Activated naive CD4-positive, alpha-beta T cell treated with anti-CD3 and anti-CD28 coated beads, Interleukin-2, amount 50 U/mL, for 72 hours (primary cell): ENCODE data around the gene BIN1. TPM values are rescaled to one million over a fixed set of nuclear protein-coding genes. Genes with fewer than 3 reads are reported as not detected.

Source experiments
- ATAC-seq, 2 donors: fragments of 150-1000 bp; cut with Tn5 transposase; 2 replicates each; pipeline ENCODE4 v1.10.0; 2021; ENCODE audit warnings: mild to moderate bottlenecking in 2 of 2, moderate library complexity in 2 of 2
- DNase-seq, 2 donors: peaks; one replicate each; pipeline ENCODE4 v3.0.0; 2021 to 2022; ENCODE audit warnings: low spot score in 2 of 2
- H3K27ac Mint-ChIP-seq, 2 donors: one replicate each; pipeline ENCODE4 v1.8.0; 2022; ENCODE audit warnings: mild to moderate bottlenecking in 2 of 2, mixed read lengths in 2 of 2
- H3K36me3 Mint-ChIP-seq, 2 donors: one replicate each; pipeline ENCODE4 v1.8.0; 2022; ENCODE audit warnings: mixed read lengths in 2 of 2
- H3K9me3 Mint-ChIP-seq, 2 donors: one replicate each; pipeline ENCODE4 v1.8.0; 2022; ENCODE audit warnings: mixed read lengths in 2 of 2
- total RNA-seq, 2 donors: library from RNA; stranded (reverse); gene quantifications; one replicate each; pipeline ENCODE4 v1.2.3, GENCODE V29; 2022

Gene BIN1
- total RNA-seq, 2 donors from 2014 or later = 43.0 to 98.3 TPM

- Mint-ChIP-seq H3K27ac (peak overlapping the region; percentile 37 to 61), H3K9me3 (no peaks in the 10 kb centered on the region), H3K36me3 (peaks cover 0 to 4% of the 10 kb centered on the region in 2 donors)
- DNase-seq = no peak
- ATAC-seq = no peak
Measured at GRCh38 chr2:127061375-127062273, 45.3 kb downstream of the BIN1 start.

DNA sequence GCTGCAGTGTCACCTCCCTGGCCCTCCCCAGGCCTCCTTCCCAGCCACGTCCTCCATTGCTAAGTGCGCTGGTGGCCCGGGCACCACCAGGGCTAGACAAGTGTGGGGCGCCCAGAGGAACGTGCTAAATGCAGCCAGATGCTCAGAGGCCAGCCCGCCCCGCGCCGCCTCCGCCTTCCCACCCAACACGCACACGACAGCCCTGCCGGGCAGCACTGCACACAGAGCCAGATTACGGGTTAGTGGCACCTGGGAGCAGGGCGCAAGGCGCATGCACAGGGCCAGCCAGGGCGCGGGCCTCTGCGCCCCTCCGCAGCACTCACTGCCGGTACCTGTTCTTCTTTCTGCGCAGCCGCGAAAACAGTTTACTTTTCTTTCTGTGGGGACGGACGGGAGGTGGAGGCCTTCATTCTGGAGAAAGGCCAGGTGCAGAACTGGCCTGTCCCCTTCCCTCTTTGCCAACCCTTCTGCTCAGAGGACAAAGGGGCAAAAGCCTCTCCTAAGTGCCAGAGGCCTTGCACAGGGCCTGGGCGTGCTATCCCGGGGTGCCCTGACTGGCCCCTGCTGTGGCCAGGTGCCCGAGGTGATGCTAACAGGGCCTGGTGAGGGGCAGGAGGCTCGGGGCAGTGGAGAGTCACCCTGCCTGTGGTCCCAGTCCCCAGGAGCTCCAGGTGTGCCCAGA is 46.5 kb downstream of the BIN1 start:
- no peak overlapping the region for H3K27ac Mint-ChIP-seq
- DNase-seq (no peak), ATAC-seq (no peak)
- H3K36me3 Mint-ChIP-seq = no peaks in the 10 kb centered on the region
- H3K9me3 Mint-ChIP-seq = no peaks in the 10 kb centered on the region

DNA sequence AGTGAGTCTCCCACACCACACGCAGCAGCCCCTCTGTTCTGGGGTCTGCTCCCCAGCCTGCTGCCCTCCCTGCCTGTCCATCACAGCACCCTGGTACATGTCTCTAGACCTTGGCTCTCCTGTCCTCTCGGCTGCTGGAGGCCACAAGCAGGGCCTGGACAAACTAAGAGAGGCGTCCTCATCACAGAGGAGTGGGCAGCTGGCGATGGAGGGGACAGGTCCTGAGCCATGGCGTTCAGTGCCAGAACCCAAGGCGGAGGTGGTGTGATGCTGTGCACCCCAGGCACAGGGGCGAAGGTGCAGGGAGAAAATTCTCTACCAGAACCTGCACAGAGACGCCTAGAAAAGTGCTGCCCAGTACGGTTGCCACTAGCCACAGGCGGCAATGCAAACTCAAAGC is 47.4 kb downstream of the BIN1 start:
- H3K27ac Mint-ChIP-seq = peak overlapping the region in 1 of 2 donors; percentile 61
- no peaks in the 10 kb centered on the region for H3K9me3 Mint-ChIP-seq
- ATAC-seq (no peak), DNase-seq (no peak)
- H3K36me3 Mint-ChIP-seq = no peaks in the 10 kb centered on the region

DNA sequence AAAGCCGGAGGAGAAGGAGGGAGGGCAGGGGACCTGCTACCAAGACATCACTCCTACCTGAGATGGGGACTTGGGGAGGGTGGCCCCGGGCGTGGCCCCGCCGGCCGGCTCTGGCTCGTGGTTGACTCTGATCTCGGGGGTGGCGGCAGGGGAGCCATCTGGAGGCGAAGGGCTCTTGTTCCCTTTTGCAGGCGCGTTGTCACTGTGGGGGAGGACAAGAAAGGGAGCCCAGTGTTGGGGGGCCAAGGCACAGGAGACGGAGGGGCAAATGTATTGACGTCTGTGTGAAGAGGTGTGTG is 48.1 kb downstream of the BIN1 start:
- no peak for ATAC-seq
- Mint-ChIP-seq H3K27ac (peak overlapping the region; percentile 61 to 81), H3K36me3 (no peaks in the 10 kb centered on the region), H3K9me3 (no peaks in the 10 kb centered on the region)
- DNase-seq = no peak

- no peaks in the 10 kb centered on the region for H3K9me3 Mint-ChIP-seq
- ATAC-seq (no peak), DNase-seq (no peak)
- no peaks in the 10 kb centered on the region for H3K36me3 Mint-ChIP-seq
- peak overlapping the region in 1 of 2 donors; percentile 61 for H3K27ac Mint-ChIP-seq
Measured at GRCh38 chr2:127058246-127058953, 48.6 kb downstream of the BIN1 start.

DNA sequence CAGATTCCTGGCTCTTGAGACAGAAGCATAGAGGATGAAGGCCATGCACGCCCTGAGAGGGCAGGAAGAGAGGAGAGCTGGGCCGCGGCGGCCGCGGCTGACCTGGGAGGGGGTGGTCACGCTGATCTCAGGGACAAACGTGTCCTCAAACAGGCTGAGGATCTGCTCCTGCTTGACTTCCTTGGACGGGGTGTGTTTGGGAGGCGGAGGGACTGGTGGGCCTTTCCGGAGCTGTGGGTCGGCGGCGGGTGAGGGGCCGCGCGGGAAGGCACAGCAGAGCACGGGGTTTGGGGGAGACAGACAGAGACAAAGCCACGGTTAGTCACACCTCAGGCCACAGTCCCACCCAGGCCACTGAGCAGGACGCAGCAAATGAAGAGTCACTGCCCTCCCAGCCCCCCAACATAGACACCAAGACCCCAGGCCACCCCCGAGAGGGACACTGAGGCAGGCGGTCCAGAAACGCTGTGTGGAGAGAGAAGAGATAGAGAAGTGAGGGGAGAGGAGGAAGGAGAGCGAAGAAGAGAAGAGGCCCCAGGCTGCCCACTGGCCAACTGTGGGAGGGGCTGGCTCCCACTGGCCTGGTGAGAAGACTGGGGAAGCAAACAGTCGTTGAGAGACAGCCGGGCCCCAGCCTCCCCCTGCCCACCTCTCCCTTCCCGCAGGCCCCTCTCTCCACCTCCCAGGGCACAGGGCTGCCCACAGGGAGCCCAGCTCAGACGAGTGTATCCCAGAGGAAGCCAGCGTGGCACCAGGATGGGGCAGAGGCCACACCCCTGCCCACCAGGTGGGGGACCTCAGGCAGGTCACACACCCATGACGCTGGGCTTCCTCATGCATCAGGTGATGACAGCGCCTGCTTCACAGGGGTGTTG is 49.3 kb downstream of the BIN1 start:
- ATAC-seq (no peak), DNase-seq (no peak)
- no peaks in the 10 kb centered on the region for H3K9me3 Mint-ChIP-seq
- H3K36me3 Mint-ChIP-seq = no peaks in the 10 kb centered on the region
- peak overlapping the region in 1 of 2 donors; percentile 26 for H3K27ac Mint-ChIP-seq

- Mint-ChIP-seq H3K27ac (peak overlapping the region in 1 of 2 donors; percentile 26), H3K36me3 (no peaks in the 10 kb centered on the region), H3K9me3 (no peaks in the 10 kb centered on the region)
- DNase-seq = no peak
- ATAC-seq = no peak
Measured at GRCh38 chr2:127056631-127057370, 50.2 kb downstream of the BIN1 start.

DNA sequence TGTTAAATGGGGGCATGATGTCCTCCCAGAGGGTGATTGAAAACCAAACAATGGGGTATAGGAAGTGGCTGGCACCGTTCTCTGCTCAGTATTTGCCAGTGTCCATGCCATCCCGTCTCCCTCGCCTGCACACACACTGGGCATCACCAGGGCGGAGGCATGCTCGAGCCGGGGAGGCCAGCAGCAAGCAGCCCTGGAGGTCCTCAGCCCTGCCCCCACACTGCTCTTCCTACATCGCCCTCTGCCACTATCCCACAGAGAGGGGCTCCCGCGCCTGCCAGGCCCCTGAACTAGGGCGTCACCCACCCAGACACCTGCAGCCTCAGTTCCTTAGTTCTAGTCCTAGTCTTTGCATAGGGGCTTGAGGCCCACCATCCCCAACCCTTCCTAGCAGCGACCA is 50.9 kb downstream of the BIN1 start:
- Mint-ChIP-seq H3K36me3 (no peaks in the 10 kb centered on the region), H3K9me3 (no peaks in the 10 kb centered on the region), H3K27ac (peak overlapping the region; percentile 0 to 59)
- DNase-seq = no peak
- no peak for ATAC-seq

- Mint-ChIP-seq H3K36me3 (no peaks in the 10 kb centered on the region), H3K27ac (peak overlapping the region in 1 of 2 donors; percentile 0), H3K9me3 (no peaks in the 10 kb centered on the region)
- ATAC-seq = no peak
- DNase-seq = no peak
Measured at GRCh38 chr2:127055786-127056076, 51.2 kb downstream of the BIN1 start.

GRCh38 chr2:127054996-127055785 is 51.8 kb downstream of the BIN1 start:
- DNase-seq (no peak), ATAC-seq (no peak)
- no peaks in the 10 kb centered on the region for H3K9me3 Mint-ChIP-seq
- H3K27ac Mint-ChIP-seq = peak overlapping the region in 1 of 2 donors; percentile 75
- H3K36me3 Mint-ChIP-seq = no peaks in the 10 kb centered on the region

- ATAC-seq (no peak), DNase-seq (no peak)
- Mint-ChIP-seq H3K9me3 (no peaks in the 10 kb centered on the region), H3K36me3 (no peaks in the 10 kb centered on the region), H3K27ac (peak overlapping the region in 1 of 2 donors; percentile 75)
Measured at GRCh38 chr2:127054604-127054930, 52.4 kb downstream of the BIN1 start.

- ATAC-seq (no peak), DNase-seq (no peak)
- Mint-ChIP-seq H3K9me3 (no peaks in the 10 kb centered on the region), H3K36me3 (no peaks in the 10 kb centered on the region), H3K27ac (peak overlapping the region in 1 of 2 donors; percentile 75)
Measured at GRCh38 chr2:127053731-127054603, 53.0 kb downstream of the BIN1 start.

- DNase-seq (no peak), ATAC-seq (no peak)
- Mint-ChIP-seq H3K36me3 (no peaks in the 10 kb centered on the region), H3K9me3 (no peaks in the 10 kb centered on the region), H3K27ac (peak overlapping the region in 1 of 2 donors; percentile 75)
Measured at GRCh38 chr2:127052771-127053691, 53.9 kb downstream of the BIN1 start.
